ENCODE measurements around the gene ARHGAP28.

Gene ARHGAP28

DNA sequence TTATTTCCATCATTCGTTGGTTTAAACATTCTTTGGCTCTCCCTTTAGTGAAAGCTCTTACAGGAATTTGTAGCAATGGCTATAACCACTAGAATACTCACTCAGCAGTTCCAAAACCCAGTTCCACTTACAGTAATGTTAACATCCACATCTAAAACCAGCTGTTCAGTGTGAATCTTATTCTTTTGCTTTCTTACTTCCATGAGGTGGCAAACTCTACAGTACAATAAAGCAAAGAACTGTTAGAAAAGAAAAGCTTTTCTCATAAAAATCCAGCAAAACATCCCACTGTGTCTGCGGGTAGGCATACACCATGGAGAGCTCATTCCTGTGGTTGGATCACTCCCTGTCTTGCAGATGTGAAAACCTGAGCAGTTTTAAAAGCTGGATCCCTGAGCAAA is 147.1 kb downstream of the ARHGAP28 start:
- no peak for DNase-seq

DNA sequence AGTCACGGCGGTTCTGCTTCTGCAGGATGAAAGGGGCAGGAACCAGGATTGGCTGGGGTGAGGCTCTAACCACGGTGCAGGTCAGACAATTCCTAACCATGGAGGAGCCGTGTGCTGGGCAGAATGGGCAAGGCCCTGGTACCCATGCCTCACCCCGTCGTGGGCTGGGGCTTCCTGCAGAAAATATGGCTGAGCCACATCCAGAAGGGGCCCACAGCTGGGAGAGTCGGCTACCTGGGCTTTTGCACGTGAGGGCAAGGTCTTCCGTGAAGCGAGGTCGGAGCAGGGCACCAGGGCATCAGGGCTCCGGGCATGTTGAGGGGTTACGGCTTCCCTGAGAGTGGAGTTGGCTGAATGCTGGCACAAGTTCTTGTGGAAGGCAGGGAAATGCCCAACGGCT is 147.8 kb downstream of the ARHGAP28 start:
- DNase-seq: no peak

- no peak for DNase-seq
Measured at GRCh38 chr18:6878556-6879297, 149.2 kb downstream of the ARHGAP28 start.

- no peak for DNase-seq
Measured at GRCh38 chr18:6879508-6880195, 150.1 kb downstream of the ARHGAP28 start.

DNA sequence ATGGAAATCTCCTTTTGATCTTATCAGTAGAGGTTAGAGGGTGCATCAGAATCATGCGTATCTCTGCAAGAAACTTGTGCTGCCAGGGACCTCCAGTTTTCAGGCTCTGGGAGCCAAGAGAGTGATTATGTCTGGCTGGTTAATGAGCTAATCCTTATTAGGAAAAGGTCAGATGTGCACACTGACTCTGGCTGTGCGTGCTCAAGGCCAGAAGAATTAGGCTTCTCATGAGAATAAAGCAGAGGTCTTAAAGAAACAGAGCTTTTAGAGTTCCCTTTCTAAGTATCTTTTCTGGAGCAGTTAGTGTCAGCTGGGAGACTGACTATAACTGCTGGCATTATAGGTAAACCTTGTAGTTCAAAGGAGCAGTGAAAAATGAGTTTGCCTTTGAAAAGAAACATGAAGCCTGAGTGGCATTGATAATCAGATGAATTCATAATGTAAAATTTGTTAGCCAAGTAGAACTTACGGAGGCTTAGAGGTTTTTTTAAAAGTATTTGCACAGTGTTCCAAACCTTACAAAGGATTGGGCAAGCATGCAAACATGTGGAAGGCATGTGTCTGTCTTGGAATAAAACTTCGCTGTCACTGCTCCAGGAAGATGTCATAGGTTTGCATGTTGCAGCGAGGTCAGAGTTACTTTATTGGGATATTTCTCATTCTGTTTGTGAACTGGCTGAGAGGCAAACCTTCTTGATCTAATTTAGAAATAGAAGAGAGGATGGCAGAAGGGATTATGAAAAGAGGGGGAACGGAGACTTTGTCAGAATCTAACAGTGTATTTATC is 151.7 kb downstream of the ARHGAP28 start:
- DNase-seq: no peak

DNA sequence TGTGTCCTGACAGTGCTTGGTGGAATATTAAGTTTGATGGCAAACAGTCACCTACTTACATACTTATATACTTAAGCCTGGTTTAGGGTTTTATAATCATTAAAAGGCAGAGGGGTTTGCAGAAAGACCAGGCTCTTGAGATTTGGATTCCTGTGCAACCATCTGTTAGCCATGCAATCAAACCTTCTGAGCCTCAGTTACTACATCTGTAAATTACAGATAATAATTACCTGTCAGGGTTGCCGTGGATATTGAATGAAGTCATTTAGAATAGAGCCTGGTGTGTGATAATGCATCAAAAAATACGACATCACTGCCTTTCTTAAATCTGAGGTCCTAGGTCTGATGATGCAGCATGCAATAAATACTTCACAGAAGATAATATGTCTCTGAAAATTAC is 152.9 kb downstream of the ARHGAP28 start:
- no peak for DNase-seq

DNA sequence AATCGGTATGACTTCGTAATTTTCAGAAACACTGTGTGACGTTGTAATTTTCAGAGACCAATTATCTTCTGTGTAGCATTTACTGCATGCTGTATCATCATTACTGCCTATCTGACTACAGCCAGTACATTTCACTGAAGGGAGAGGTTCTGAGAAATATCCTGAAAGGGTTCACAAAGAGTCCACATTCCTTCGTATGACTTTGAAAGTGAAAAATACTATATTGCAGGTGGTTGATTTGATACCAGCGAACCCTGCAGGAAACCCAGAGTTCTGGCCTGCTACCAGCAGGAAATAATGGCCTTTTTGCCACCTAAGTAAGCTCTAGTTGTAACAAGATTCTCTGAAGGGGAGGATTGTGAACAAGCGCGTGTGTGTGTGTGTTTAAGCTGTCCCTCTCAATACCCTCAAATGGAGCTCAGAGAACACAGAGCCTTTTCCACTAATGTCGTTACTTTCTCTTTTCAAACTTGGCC is 155.5 kb downstream of the ARHGAP28 start:
- no peak for DNase-seq

DNA sequence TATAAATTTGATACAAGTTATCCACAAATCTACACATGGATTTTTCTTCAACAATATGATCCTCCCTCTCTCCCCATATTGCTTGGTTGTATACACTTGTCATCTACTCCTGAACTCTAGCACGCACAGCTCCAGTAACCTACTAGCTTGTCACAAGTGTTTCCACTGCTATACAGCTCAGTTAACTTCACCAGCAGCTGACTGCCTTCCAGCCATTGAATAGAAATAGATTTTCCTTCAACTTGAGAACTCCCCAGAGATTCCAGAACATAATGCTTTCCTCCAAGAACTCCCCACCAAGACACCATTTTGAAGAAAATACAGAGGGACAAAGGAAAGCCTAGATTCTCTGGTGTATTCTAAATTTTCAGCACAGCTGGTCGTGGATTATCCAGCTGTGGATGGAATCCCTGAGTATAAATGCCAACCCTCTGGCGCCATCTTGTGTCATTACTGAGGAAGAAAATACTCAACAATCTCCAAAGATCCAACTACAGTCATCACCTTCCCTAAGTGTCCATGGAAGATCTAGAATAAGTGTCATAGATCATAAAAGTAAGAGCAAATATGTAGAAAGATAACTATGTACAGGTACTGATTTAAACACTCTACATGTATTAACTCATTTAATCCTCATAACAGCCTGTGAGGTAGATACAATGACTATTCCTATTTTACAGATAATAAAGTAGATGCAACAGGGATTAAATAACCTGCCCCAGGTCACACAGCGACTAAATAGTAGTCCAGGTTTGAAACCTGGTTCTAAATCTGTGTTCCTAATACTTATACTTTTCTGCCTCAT is 156.7 kb downstream of the ARHGAP28 start:
- DNase-seq: no peak

DNA sequence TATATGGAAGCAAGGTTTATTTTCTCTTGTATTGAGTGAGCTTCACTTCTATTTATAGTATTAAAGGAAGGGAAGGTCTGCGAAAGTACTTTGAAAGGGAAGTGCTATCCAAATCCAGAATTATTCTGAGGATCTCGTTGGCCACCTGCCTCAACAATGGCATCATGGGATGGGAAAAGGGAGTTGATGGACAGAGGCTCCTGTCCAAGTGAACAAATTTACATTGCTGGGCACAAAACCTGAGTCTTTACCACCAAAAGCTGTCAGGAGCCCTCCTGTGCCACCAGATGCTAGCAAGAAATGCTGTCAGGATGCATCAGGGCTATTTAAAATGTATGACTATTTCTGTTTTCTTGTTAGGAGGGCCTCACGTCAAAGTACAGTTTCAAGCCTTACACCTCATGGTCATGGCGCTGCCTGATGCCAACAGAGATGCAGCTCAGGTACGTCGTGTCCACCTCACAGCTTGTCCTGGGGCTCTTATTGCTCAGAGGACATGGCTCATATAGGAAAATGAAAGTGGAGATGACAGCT is 157.3 kb downstream of the ARHGAP28 start:
- DNase-seq: no peak

GRCh38 chr18:6891788-6892187 is 162.3 kb downstream of the ARHGAP28 start:
- DNase-seq: no peak

DNA sequence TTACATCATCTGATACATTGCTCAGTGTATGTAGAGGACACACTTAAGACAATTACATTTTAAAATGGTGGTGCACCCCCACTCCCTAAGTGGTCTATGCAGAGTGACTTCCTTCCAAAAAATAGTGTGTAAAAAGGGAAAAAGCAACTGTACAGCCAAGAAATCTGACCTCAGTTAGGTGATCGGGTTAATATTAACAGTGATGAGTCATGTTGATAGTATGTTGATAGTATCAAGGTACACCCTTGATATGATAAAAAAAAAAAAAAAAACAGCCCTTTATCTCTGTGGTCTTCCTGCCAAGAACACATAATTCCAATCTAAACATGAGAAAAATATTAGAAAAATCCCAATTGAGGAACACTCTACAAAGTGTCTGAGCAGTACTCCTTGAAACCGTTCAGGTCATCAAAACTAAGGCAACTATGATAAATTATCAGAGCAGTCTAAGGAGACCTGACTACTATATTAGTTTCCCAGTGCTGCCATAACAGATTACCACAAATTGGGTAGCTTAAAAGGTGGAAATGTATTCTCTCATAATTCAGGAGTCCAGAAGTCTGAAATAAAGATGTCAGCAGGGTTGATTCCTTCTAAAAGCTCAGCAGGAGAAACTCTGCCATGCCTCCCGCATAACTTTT is 171.9 kb downstream of the ARHGAP28 start:
- no peak for DNase-seq

- DNase-seq: no peak
Measured at GRCh38 chr18:6917072-6917471, 187.6 kb downstream of the ARHGAP28 start.

GRCh38 chr18:6920099-6920955 is 190.8 kb downstream of the ARHGAP28 start:
- DNase-seq: no peak

DNA sequence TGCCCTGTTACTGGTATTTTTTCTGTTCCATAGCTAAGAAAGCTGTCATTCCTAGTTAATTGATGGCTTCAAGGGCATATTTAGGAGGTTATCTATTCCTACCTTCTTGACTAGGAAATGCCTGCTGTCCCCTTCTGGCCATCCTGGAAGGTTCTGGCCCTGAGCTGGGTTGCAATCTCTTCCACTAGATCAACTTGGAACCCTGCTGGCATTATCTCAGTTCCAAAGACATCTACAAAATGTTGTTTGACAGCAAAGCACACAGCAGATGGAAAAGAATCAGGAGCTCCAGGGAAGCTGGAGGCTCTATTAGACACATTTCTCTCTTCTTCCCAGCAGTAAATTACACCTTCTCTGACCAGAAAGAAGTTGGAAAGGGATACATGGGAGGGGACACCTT is 192.1 kb downstream of the ARHGAP28 start:
- DNase-seq: no peak

DNA sequence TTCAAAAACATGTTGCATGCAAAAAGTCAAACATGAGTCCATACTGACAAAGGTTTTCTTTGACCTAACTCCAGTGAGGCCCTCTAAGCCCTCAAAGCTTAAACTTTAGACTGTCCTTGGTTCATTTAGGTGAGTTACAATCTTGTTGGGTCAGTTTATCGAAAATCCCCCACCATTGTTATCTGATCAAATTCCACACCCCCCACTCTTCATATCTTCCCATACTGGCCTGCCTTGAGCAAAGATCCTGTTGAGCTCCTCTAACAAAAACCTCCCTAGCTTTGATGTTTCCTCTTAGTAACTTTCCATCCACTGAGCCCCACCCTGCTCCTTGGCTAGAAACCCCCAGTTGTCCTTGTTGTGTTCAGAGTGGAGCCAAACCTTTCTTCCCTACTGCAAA is 193.7 kb downstream of the ARHGAP28 start:
- no peak for DNase-seq

DNA sequence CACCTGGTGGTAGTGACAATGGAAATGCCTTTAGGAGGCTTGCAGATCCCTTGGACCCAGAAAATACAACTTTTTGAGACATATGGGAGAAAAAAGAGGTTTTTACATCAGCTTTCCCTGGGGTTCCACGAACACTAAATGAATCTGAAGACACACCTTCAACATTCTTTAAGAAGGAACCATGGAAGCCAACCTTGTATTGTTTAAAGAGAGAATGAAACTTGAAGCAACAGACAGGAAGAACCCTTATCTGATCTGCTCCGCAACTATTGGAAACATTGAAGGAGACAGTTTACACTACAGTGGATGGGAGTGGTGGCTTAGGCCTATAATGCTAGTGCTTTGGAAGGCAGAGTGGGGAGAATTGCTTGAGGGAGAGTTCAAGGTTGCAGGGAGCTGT is 197.6 kb downstream of the ARHGAP28 start:
- DNase-seq: no peak

DNA sequence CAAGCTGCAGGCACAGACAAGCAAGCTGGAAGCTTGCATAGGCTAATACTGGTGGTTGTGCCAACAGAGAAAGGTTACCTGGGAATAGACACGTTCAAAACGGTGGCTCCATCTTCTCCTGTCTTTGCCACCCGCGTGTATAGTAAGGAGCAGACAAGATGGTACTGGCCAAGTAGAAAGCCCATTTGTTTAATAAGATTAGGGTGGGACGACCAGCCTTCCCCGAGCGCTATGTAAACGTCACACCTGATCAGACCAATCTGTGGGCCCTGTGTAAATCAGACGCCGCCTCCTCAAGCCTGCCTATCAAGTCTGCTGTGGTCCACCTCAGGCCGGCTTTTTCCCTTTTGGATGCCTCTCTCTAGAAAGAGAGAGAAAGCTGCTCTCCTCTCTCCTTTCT is 198.8 kb downstream of the ARHGAP28 start:
- no peak for DNase-seq

- DNase-seq: no peak
Measured at GRCh38 chr18:6929370-6930102, 200.0 kb downstream of the ARHGAP28 start.

- DNase-seq: no peak
Measured at GRCh38 chr18:6934859-6935258, 205.3 kb downstream of the ARHGAP28 start.

- no peak for DNase-seq
Measured at GRCh38 chr18:6938003-6938402, 208.5 kb downstream of the ARHGAP28 start.
